PFSK-1 (cell line): ENCODE measurements around the gene RCAN3.

Experiments used
- FOXP2 ChIP-seq: optimal IDR thresholded peaks from 2 replicates; pipeline ENCODE3; 2011; ENCODE audit warnings: borderline replicate concordance, control low read depth, inconsistent platforms; ENCODE audit not compliant: insufficient read depth; ENCODE audit errors: extremely low read length, extremely low read depth
- POLR2AphosphoS5 ChIP-seq: IDR thresholded peaks from 2 replicates; pipeline ENCODE4 v1.6.1; 2012; ENCODE audit warnings: low read depth, mild to moderate bottlenecking, control low read depth, low read length, moderate library complexity
- TAF1 ChIP-seq: IDR thresholded peaks from 2 replicates; pipeline ENCODE4 v1.6.1; 2012; ENCODE audit warnings: low read length, control low read depth, borderline replicate concordance; ENCODE audit not compliant: insufficient read depth
- TF ChIP-seq, protein P1 (sequence below), 2 experiments: IDR thresholded peaks; 2 replicates each; pipeline versions ENCODE4 v1.6.1 to v1.8.0; 2011 to 2012; ENCODE audit warnings: low read depth in 2 of 2, low read length in 2 of 2, control low read depth in 1 of 2, inconsistent platforms in 1 of 2, mild to moderate bottlenecking in 1 of 2, moderate library complexity in 1 of 2; ENCODE audit not compliant: insufficient read depth in 1 of 2

DNA sequence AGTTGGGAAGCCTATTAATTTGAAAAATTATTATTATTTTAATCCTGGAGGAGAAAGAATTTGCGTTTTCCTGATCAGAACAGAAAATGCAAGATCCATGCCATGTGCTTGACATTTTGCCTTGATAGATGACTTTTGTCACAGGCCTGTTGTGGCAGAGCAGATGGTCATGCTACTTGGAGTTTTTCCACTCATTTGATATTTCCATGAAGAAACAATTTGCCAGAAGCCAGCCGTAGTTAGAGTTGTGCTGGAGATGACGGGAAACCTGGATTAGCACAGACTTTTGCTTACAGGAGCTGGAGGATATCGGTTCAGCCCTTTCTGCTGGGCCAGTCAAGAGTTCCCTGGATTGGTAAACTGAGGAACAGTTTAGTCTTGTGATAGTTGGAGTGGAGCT is 3.2 kb downstream of the RCAN3 start:
- no peak for TF ChIP-seq POLR2AphosphoS5
- no peak for TF ChIP-seq FOXP2
- TF ChIP-seq, protein P1, sequence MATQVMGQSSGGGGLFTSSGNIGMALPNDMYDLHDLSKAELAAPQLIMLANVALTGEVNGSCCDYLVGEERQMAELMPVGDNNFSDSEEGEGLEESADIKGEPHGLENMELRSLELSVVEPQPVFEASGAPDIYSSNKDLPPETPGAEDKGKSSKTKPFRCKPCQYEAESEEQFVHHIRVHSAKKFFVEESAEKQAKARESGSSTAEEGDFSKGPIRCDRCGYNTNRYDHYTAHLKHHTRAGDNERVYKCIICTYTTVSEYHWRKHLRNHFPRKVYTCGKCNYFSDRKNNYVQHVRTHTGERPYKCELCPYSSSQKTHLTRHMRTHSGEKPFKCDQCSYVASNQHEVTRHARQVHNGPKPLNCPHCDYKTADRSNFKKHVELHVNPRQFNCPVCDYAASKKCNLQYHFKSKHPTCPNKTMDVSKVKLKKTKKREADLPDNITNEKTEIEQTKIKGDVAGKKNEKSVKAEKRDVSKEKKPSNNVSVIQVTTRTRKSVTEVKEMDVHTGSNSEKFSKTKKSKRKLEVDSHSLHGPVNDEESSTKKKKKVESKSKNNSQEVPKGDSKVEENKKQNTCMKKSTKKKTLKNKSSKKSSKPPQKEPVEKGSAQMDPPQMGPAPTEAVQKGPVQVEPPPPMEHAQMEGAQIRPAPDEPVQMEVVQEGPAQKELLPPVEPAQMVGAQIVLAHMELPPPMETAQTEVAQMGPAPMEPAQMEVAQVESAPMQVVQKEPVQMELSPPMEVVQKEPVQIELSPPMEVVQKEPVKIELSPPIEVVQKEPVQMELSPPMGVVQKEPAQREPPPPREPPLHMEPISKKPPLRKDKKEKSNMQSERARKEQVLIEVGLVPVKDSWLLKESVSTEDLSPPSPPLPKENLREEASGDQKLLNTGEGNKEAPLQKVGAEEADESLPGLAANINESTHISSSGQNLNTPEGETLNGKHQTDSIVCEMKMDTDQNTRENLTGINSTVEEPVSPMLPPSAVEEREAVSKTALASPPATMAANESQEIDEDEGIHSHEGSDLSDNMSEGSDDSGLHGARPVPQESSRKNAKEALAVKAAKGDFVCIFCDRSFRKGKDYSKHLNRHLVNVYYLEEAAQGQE (IDR thresholded peaks at IDR 0.05; ENCODE audit: insufficient read depth in 1 of 2, low read depth in 2 of 2, low read length in 2 of 2) = no peak
- no peak for TF ChIP-seq TAF1
